ENCODE data around the gene ZRANB2. TPM values are rescaled to one million over a fixed set of nuclear protein-coding genes. Genes with fewer than 3 reads are reported as not detected.

ZRANB2 gene
- total and polyA plus RNA-seq, 9 donors = 52.3 to 122 (median 87.2) TPM

- 93% methylated on average over 4 of the region's 9 CpGs for WGBS (ENCODE audit: insufficient coverage)
- H3K27me3 ChIP-seq (ENCODE audit: control insufficient read depth, insufficient read depth, low read length) = no peaks in the 10 kb centered on the region
- H3K4me3 ChIP-seq (ENCODE audit: low read length) = no peak overlapping the region
- no peaks in the 10 kb centered on the region for H3K36me3 ChIP-seq (ENCODE audit: control insufficient read depth, insufficient read depth, low read length)
- H3K27ac ChIP-seq (ENCODE audit: low read length) = no peak overlapping the region
- H3K9me3 ChIP-seq (replicated peaks; ENCODE audit: control insufficient read depth, low read depth, low read length) = no peaks in the 10 kb centered on the region
- no peaks in the 10 kb centered on the region for H3K4me1 ChIP-seq (ENCODE audit: control insufficient read depth, insufficient read depth, low read length)
- DNase-seq = no peak
Measured at GRCh38 chr1:71037066-71037465, 43.8 kb downstream of the ZRANB2 start.

GRCh38 chr1:71033136-71033535 is 47.7 kb downstream of the ZRANB2 start:
- H3K27me3 ChIP-seq (ENCODE audit: control insufficient read depth, insufficient read depth, low read length) = no peaks in the 10 kb centered on the region
- H3K4me3 ChIP-seq (ENCODE audit: low read length) = no peak overlapping the region
- no peak overlapping the region for H3K27ac ChIP-seq (ENCODE audit: low read length)
- H3K36me3 ChIP-seq (ENCODE audit: control insufficient read depth, insufficient read depth, low read length) = no peaks in the 10 kb centered on the region
- H3K4me1 ChIP-seq (ENCODE audit: control insufficient read depth, insufficient read depth, low read length) = no peaks in the 10 kb centered on the region
- 92% methylated on average over 1 of the region's 1 CpG for WGBS (ENCODE audit: insufficient coverage)
- no peaks in the 10 kb centered on the region for H3K9me3 ChIP-seq (replicated peaks; ENCODE audit: control insufficient read depth, low read depth, low read length)
- no peak for DNase-seq

GRCh38 chr1:71031426-71031825 is 49.4 kb downstream of the ZRANB2 start:
- H3K27ac ChIP-seq (ENCODE audit: low read length) = no peak overlapping the region
- H3K4me3 ChIP-seq (ENCODE audit: low read length) = no peak overlapping the region
- H3K27me3 ChIP-seq (ENCODE audit: control insufficient read depth, insufficient read depth, low read length) = no peaks in the 10 kb centered on the region
- no peak for DNase-seq
- H3K9me3 ChIP-seq (replicated peaks; ENCODE audit: control insufficient read depth, low read depth, low read length) = no peaks in the 10 kb centered on the region
- no peaks in the 10 kb centered on the region for H3K36me3 ChIP-seq (ENCODE audit: control insufficient read depth, insufficient read depth, low read length)
- no peaks in the 10 kb centered on the region for H3K4me1 ChIP-seq (ENCODE audit: control insufficient read depth, insufficient read depth, low read length)

- Histone ChIP-seq H3K27ac (ENCODE audit: low read length) (no peak overlapping the region), H3K36me3 (ENCODE audit: control insufficient read depth, insufficient read depth, low read length) (no peaks in the 10 kb centered on the region), H3K4me1 (ENCODE audit: control insufficient read depth, insufficient read depth, low read length) (no peaks in the 10 kb centered on the region), H3K27me3 (ENCODE audit: control insufficient read depth, insufficient read depth, low read length) (no peaks in the 10 kb centered on the region), H3K4me3 (ENCODE audit: low read length) (no peak overlapping the region), H3K9me3 (replicated peaks; ENCODE audit: control insufficient read depth, low read depth, low read length) (no peaks in the 10 kb centered on the region)
- DNase-seq = no peak
- no CpG with 5 or more reads among the region's 1 CpG for WGBS (ENCODE audit: insufficient coverage)
Measured at GRCh38 chr1:71030026-71030425, 50.8 kb downstream of the ZRANB2 start.

- WGBS (ENCODE audit: insufficient coverage) = no CpG with 5 or more reads among the region's 1 CpG
- Histone ChIP-seq H3K9me3 (replicated peaks; ENCODE audit: control insufficient read depth, low read depth, low read length) (no peaks in the 10 kb centered on the region), H3K27me3 (ENCODE audit: control insufficient read depth, insufficient read depth, low read length) (no peaks in the 10 kb centered on the region), H3K4me1 (ENCODE audit: control insufficient read depth, insufficient read depth, low read length) (no peaks in the 10 kb centered on the region), H3K4me3 (ENCODE audit: low read length) (no peak overlapping the region), H3K27ac (ENCODE audit: low read length) (no peak overlapping the region), H3K36me3 (ENCODE audit: control insufficient read depth, insufficient read depth, low read length) (no peaks in the 10 kb centered on the region)
- DNase-seq = no peak
Measured at GRCh38 chr1:71028981-71029380, 51.9 kb downstream of the ZRANB2 start.

GRCh38 chr1:71027991-71028390 is 52.8 kb downstream of the ZRANB2 start:
- Histone ChIP-seq H3K27ac (ENCODE audit: low read length) (no peak overlapping the region), H3K36me3 (ENCODE audit: control insufficient read depth, insufficient read depth, low read length) (no peaks in the 10 kb centered on the region), H3K4me3 (ENCODE audit: low read length) (no peak overlapping the region), H3K4me1 (ENCODE audit: control insufficient read depth, insufficient read depth, low read length) (no peaks in the 10 kb centered on the region), H3K9me3 (replicated peaks; ENCODE audit: control insufficient read depth, low read depth, low read length) (no peaks in the 10 kb centered on the region), H3K27me3 (ENCODE audit: control insufficient read depth, insufficient read depth, low read length) (no peaks in the 10 kb centered on the region)
- WGBS (ENCODE audit: insufficient coverage) = 90% methylated on average over 7 of the region's 7 CpGs
- no peak for DNase-seq

- Histone ChIP-seq H3K9me3 (replicated peaks; ENCODE audit: control insufficient read depth, low read depth, low read length) (no peaks in the 10 kb centered on the region), H3K27ac (ENCODE audit: low read length) (no peak overlapping the region), H3K36me3 (ENCODE audit: control insufficient read depth, insufficient read depth, low read length) (no peaks in the 10 kb centered on the region), H3K27me3 (ENCODE audit: control insufficient read depth, insufficient read depth, low read length) (no peaks in the 10 kb centered on the region), H3K4me3 (ENCODE audit: low read length) (no peak overlapping the region), H3K4me1 (ENCODE audit: control insufficient read depth, insufficient read depth, low read length) (no peaks in the 10 kb centered on the region)
- no peak for DNase-seq
- no CpG with 5 or more reads among the region's 4 CpGs for WGBS (ENCODE audit: insufficient coverage)
Measured at GRCh38 chr1:71026093-71026492, 54.7 kb downstream of the ZRANB2 start.

GRCh38 chr1:71023515-71023914 is 57.3 kb downstream of the ZRANB2 start:
- WGBS (ENCODE audit: insufficient coverage) = 86% methylated on average over 1 of the region's 4 CpGs

GRCh38 chr1:71019233-71019969 is 61.4 kb downstream of the ZRANB2 start:
- Histone ChIP-seq H3K27ac (ENCODE audit: low read length) (no peak overlapping the region), H3K9me3 (replicated peaks; ENCODE audit: control insufficient read depth, low read depth, low read length) (no peaks in the 10 kb centered on the region), H3K4me1 (ENCODE audit: control insufficient read depth, insufficient read depth, low read length) (no peaks in the 10 kb centered on the region), H3K4me3 (ENCODE audit: low read length) (no peak overlapping the region), H3K27me3 (ENCODE audit: control insufficient read depth, insufficient read depth, low read length) (no peaks in the 10 kb centered on the region), H3K36me3 (ENCODE audit: control insufficient read depth, insufficient read depth, low read length) (no peaks in the 10 kb centered on the region)
- peak; percentile 14 for DNase-seq
- no CpG with 5 or more reads among the region's 7 CpGs for WGBS (ENCODE audit: insufficient coverage)

More at GRCh38 chr1:71023515-71023914, 57.3 kb downstream of the ZRANB2 start:
- no peak overlapping the region for H3K4me3 ChIP-seq (ENCODE audit: low read length)
- H3K27me3 ChIP-seq (ENCODE audit: control insufficient read depth, insufficient read depth, low read length) = no peaks in the 10 kb centered on the region
- H3K27ac ChIP-seq (ENCODE audit: low read length) = no peak overlapping the region
- H3K4me1 ChIP-seq (ENCODE audit: control insufficient read depth, insufficient read depth, low read length) = no peaks in the 10 kb centered on the region
- DNase-seq = no peak
- no peaks in the 10 kb centered on the region for H3K36me3 ChIP-seq (ENCODE audit: control insufficient read depth, insufficient read depth, low read length)
- H3K9me3 ChIP-seq (replicated peaks; ENCODE audit: control insufficient read depth, low read depth, low read length) = no peaks in the 10 kb centered on the region

GRCh38 chr1:71018791-71019190 is 62.0 kb downstream of the ZRANB2 start:
- H3K4me1 ChIP-seq (ENCODE audit: control insufficient read depth, insufficient read depth, low read length) = no peaks in the 10 kb centered on the region
- H3K27me3 ChIP-seq (ENCODE audit: control insufficient read depth, insufficient read depth, low read length) = no peaks in the 10 kb centered on the region
- no peak for DNase-seq
- H3K36me3 ChIP-seq (ENCODE audit: control insufficient read depth, insufficient read depth, low read length) = no peaks in the 10 kb centered on the region
- no peaks in the 10 kb centered on the region for H3K9me3 ChIP-seq (replicated peaks; ENCODE audit: control insufficient read depth, low read depth, low read length)
- no peak overlapping the region for H3K4me3 ChIP-seq (ENCODE audit: low read length)
- no peak overlapping the region for H3K27ac ChIP-seq (ENCODE audit: low read length)

GRCh38 chr1:71015745-71016144 is 65.1 kb downstream of the ZRANB2 start:
- DNase-seq = no peak
- H3K9me3 ChIP-seq (replicated peaks; ENCODE audit: control insufficient read depth, low read depth, low read length) = no peaks in the 10 kb centered on the region
- no peaks in the 10 kb centered on the region for H3K36me3 ChIP-seq (ENCODE audit: control insufficient read depth, insufficient read depth, low read length)
- no peaks in the 10 kb centered on the region for H3K27me3 ChIP-seq (ENCODE audit: control insufficient read depth, insufficient read depth, low read length)
- H3K27ac ChIP-seq (ENCODE audit: low read length) = no peak overlapping the region
- no peak overlapping the region for H3K4me3 ChIP-seq (ENCODE audit: low read length)
- 100% methylated on average over 1 of the region's 5 CpGs for WGBS (ENCODE audit: insufficient coverage)
- no peaks in the 10 kb centered on the region for H3K4me1 ChIP-seq (ENCODE audit: control insufficient read depth, insufficient read depth, low read length)

All from muscle of leg (tissue), 11 donors.